Activated CD4-positive, alpha-beta T cell treated with anti-CD3 and anti-CD28 coated beads for 24 hours (primary cell): ENCODE measurements around the gene PLOD2.

Experiments used
- DNase-seq, 2 donors: peaks; one replicate each; pipeline ENCODE4 v3.0.0-alpha.2; 2020; ENCODE audit warnings: low read depth in 2 of 2

The PLOD2 gene

GRCh38 chr3:146166415-146166821, 5.4 kb upstream of the PLOD2 start:
- DNase-seq, result no peak

GRCh38 chr3:146165877-146166276, 4.9 kb upstream of the PLOD2 start:
- no peak for DNase-seq

GRCh38 chr3:146164971-146165769, 4.2 kb upstream of the PLOD2 start:
- DNase-seq, result no peak

- DNase-seq, result no peak
Observed at GRCh38 chr3:146164506-146164905, 3.5 kb upstream of the PLOD2 start.

GRCh38 chr3:146164071-146164470, 3.1 kb upstream of the PLOD2 start:
- DNase-seq, result no peak

- no peak for DNase-seq
Observed at GRCh38 chr3:146163584-146163983, 2.6 kb upstream of the PLOD2 start.

- DNase-seq, result no peak
Observed at GRCh38 chr3:146162561-146162960, 1.6 kb upstream of the PLOD2 start.

GRCh38 chr3:146161663-146162002, 649 bp upstream of the PLOD2 start:
- DNase-seq, result no peak

- no peak for DNase-seq
Observed at GRCh38 chr3:146160321-146160963, 542 bp downstream of the PLOD2 start.

- DNase-seq, result no peak
Observed at GRCh38 chr3:146159616-146160320, 1.2 kb downstream of the PLOD2 start.

- no peak for DNase-seq
Observed at GRCh38 chr3:146159037-146159436, 1.9 kb downstream of the PLOD2 start.

GRCh38 chr3:146157325-146158060, 3.5 kb downstream of the PLOD2 start:
- DNase-seq, result no peak

GRCh38 chr3:146156666-146157314, 4.2 kb downstream of the PLOD2 start:
- no peak for DNase-seq

GRCh38 chr3:146156095-146156494, 4.9 kb downstream of the PLOD2 start:
- DNase-seq, result no peak

- no peak for DNase-seq
Observed at GRCh38 chr3:146154995-146155394, 6.0 kb downstream of the PLOD2 start.

- no peak for DNase-seq
Observed at GRCh38 chr3:146154316-146154715, 6.7 kb downstream of the PLOD2 start.

- DNase-seq, result no peak
Observed at GRCh38 chr3:146153429-146153828, 7.6 kb downstream of the PLOD2 start.

GRCh38 chr3:146152834-146153233, 8.2 kb downstream of the PLOD2 start:
- no peak for DNase-seq

- no peak for DNase-seq
Observed at GRCh38 chr3:146148468-146148931, 12.5 kb downstream of the PLOD2 start.

- DNase-seq, result no peak
Observed at GRCh38 chr3:146145642-146146041, 15.3 kb downstream of the PLOD2 start.

GRCh38 chr3:146142757-146143156, 18.2 kb downstream of the PLOD2 start:
- no peak for DNase-seq
